Panc1 (cell line): Measurements from ENCODE around the gene AATF.

Experiments
- CTCF ChIP-seq: fragments of 450-650 bp; IDR thresholded peaks from 2 replicates; pipeline ENCODE4 v1.5.1; 2017; ENCODE audit warnings: mild to moderate bottlenecking
- POLR2AphosphoS5 ChIP-seq: IDR thresholded peaks from 2 replicates; pipeline ENCODE4 v1.6.1; 2012; ENCODE audit warnings: mild to moderate bottlenecking, low read depth, low read length, moderate library complexity
- REST ChIP-seq, 2 experiments: IDR thresholded peaks; 2 replicates each; pipeline ENCODE4 v1.6.1; 2011 to 2012; ENCODE audit warnings: low read depth in 2 of 2, control low read depth in 1 of 2, low read length in 1 of 2, mild to moderate bottlenecking in 1 of 2, moderate library complexity in 1 of 2; ENCODE audit not compliant: insufficient read depth in 1 of 2
- TCF7L2 ChIP-seq: IDR thresholded peaks from 2 replicates; pipeline ENCODE4 v1.6.1; 2011; ENCODE audit warnings: mild to moderate bottlenecking, low read depth, low read length, inconsistent platforms

DNA sequence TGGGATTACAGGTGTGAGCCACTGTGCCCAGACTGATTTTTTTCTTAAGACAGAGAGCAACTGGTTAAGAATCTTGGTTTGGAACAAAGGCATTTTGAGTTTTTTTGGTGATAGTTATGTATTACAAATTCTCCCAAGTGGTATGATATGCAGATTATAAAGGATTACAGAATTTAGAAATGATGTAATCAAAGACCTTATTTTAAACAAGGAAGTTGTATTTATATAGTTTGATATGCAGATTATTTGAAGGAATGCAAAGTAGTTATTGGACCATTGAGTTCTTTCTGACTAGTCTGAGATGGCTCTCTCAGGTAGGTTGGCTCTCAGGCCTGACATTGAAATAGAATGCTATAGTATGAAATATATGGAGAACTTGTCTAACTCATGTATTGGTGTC, 34.9 kb downstream of the AATF start:
- TF ChIP-seq CTCF (no peak), TCF7L2 (no peak), POLR2AphosphoS5 (no peak), REST (IDR thresholded peaks at IDR 0.05; ENCODE audit: insufficient read depth in 1 of 2, low read depth in 2 of 2, low read length in 1 of 2) (no peak)
